A549 treated with AZD2906 at 1 μM for 4 hours (cell line): ENCODE data around the gene RPS6KC1. TPM values are rescaled to one million over a fixed set of nuclear protein-coding genes. Genes with fewer than 3 reads are reported as not detected.

ENCODE experiments used
- total RNA-seq: library from RNA; stranded (reverse); fragments of 200-300 nt; extraction: Qiagen RNA extraction; gene quantifications from 5 replicates; pipeline ENCODE4 v1.2.3, GENCODE V29; 2022

RPS6KC1 gene, protein sequence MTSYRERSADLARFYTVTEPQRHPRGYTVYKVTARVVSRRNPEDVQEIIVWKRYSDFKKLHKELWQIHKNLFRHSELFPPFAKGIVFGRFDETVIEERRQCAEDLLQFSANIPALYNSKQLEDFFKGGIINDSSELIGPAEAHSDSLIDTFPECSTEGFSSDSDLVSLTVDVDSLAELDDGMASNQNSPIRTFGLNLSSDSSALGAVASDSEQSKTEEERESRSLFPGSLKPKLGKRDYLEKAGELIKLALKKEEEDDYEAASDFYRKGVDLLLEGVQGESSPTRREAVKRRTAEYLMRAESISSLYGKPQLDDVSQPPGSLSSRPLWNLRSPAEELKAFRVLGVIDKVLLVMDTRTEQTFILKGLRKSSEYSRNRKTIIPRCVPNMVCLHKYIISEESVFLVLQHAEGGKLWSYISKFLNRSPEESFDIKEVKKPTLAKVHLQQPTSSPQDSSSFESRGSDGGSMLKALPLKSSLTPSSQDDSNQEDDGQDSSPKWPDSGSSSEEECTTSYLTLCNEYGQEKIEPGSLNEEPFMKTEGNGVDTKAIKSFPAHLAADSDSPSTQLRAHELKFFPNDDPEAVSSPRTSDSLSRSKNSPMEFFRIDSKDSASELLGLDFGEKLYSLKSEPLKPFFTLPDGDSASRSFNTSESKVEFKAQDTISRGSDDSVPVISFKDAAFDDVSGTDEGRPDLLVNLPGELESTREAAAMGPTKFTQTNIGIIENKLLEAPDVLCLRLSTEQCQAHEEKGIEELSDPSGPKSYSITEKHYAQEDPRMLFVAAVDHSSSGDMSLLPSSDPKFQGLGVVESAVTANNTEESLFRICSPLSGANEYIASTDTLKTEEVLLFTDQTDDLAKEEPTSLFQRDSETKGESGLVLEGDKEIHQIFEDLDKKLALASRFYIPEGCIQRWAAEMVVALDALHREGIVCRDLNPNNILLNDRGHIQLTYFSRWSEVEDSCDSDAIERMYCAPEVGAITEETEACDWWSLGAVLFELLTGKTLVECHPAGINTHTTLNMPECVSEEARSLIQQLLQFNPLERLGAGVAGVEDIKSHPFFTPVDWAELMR
- 8.8 to 11.3 TPM (median 9.6 TPM) in 5 replicates for total RNA-seq

DNA sequence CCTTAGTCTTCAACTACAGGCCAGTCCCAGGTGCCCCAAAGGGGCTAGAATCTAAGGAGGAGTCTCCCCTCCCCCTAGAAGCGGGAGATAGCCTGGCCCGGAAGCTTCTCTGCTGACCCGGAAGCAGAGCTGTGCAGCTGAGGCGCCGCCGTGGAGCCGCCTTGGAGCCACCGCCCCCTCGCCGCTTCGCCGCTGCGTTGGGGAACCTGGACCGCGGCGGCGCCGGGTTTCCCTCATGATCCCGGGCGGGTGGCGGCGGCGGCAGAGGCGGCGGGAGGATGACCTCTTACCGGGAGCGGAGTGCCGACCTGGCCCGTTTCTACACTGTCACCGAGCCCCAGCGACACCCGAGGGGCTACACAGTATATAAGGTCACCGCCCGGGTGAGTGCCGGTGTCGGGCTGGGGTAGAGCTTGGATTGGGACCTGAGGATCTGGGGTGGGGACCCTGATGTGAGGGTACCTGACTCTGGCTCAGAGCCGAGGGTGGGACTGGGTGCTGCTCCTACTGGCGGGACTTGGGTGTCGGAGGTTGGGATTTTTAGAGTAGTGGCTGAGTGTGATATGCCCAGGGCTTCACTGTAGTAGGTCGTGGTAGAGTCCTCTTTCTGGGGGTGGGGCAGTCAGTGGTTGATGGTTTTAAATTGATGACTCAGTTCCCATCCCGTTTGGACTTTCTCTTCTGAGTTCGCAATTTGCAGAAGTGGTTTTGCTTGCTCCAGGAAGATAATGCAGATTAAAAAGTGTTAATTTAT is at the start of gene RPS6KC1:
TSS of gene RPS6KC1 (plus strand) at position 115 of the 754 bp plus-strand sequence. CDS start at position 279, 164 bp downstream.

DNA sequence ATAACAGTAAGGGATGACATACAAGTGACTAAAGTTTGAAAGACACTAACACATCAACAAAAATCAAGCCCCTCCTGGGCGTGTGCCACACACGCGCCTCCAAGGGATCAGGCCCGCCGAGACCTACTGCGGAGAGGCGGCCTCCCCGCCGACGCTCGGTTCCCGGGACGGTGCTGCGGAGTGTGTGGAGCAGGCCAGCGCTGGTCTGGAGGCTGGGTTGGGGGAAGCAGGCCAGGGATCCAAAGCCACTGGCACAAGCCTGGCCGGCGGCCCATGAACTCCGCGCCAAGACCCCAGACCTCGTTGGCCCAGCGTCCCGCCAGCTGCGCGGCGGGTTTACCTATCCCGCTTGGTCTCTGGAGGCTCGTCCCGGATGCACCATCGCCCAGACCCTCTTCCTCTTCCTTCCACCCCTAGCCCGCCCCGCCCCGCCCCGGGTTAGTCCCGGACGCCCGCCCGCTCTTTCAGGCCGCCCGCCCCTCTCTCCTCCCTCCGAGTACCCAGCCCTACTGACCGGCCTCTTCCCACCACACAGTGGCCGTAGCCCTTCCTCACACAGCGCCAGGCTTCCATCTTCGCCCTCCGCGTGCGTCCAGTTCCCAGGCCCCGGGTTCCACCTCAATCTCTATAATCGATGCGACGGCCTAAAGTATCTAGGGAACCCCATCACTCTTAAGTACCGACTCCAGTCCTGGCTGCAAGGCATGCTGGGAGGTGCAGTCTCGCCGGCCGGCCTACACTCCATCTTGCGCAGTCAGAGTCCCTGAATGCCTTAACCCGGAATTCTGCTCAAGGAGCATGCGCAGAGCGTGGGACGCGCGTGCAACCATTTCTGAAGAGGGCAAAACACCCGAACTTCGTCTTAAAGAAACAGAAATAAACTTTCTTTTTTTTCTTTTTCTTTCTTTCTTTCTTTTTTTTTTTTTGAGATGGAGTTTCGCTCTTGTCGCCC is 35.7 kb upstream of the RPS6KC1 start, which contains the start of gene ANGEL2:
TSS of gene ANGEL2 (minus strand) at position 769 of the 952 bp plus-strand sequence. CDS start at position 573, 196 bp downstream.

Other genes with a start within 250 kb of the RPS6KC1 start
- not detected in 5 replicates for gene SPATA45, start 203.6 kb upstream of the RPS6KC1 start, total RNA-seq
- 12.7 to 16.7 TPM (median 14.5 TPM) in 5 replicates for gene FLVCR1, start 193.0 kb upstream of the RPS6KC1 start, total RNA-seq
- gene VASH2, start 100.7 kb upstream of the RPS6KC1 start, total RNA-seq, result 2.2 to 3.9 TPM (median 2.8 TPM) in 5 replicates
- gene ANGEL2, start 35.4 kb upstream of the RPS6KC1 start, total RNA-seq, result 15.2 to 18.5 TPM (median 17.3 TPM) in 5 replicates